Measurements from ENCODE around the gene CCT4. TPM values are rescaled to one million over a fixed set of nuclear protein-coding genes. Genes with fewer than 3 reads are reported as not detected.
A peak's percentile ranks its signal among the peaks of the same experiment; 100 is the strongest.
"Not testable (repeated sequence)": the region's sequence is repeated elsewhere in the genome, so short reads cannot be mapped to it uniquely, and the experiment has no call there.

Gene CCT4
- total RNA-seq, 1 experiment from 2014 or later = 412 TPM

- in situ Hi-C loops (cut with HindIII; ENCODE audit: low sequenced_read_pairs) = no loop called here
- DNase-seq (ENCODE audit: low spot score) = no peak
These were observed 2.4 kb downstream of the CCT4 start for GRCh38 chr2:61885896-61886603.

- DNase-seq (ENCODE audit: low spot score) = no peak
- in situ Hi-C loops (cut with HindIII; ENCODE audit: low sequenced_read_pairs) = no loop called here
These were observed 5.6 kb downstream of the CCT4 start for GRCh38 chr2:61882850-61883249.

- DNase-seq (ENCODE audit: low spot score); in situ Hi-C loops (cut with HindIII; ENCODE audit: low sequenced_read_pairs): not testable (repeated sequence)
These were observed 9.1 kb downstream of the CCT4 start for GRCh38 chr2:61879351-61879750.

- in situ Hi-C loops (cut with HindIII; ENCODE audit: low sequenced_read_pairs) = no loop called here
- DNase-seq (ENCODE audit: low spot score) = no peak
These were observed 9.7 kb downstream of the CCT4 start for GRCh38 chr2:61878761-61879160.

GRCh38 chr2:61877571-61878245, 10.7 kb downstream of the CCT4 start:
- no peak for DNase-seq (ENCODE audit: low spot score)
- in situ Hi-C loops (cut with HindIII; ENCODE audit: low sequenced_read_pairs) = no loop called here

- in situ Hi-C loops (cut with HindIII; ENCODE audit: low sequenced_read_pairs) = no loop called here
- no peak for DNase-seq (ENCODE audit: low spot score)
These were observed 12.1 kb downstream of the CCT4 start for GRCh38 chr2:61876400-61876799.

- DNase-seq (ENCODE audit: low spot score); in situ Hi-C loops (cut with HindIII; ENCODE audit: low sequenced_read_pairs): not testable (repeated sequence)
These were observed 21.9 kb downstream of the CCT4 start for GRCh38 chr2:61866482-61867089.

- in situ Hi-C loops (cut with HindIII; ENCODE audit: low sequenced_read_pairs) = no loop called here
- no peak for DNase-seq (ENCODE audit: low spot score)
These were observed 26.4 kb downstream of the CCT4 start for GRCh38 chr2:61862085-61862484.

- no peak for DNase-seq (ENCODE audit: low spot score)
- in situ Hi-C loops (cut with HindIII; ENCODE audit: low sequenced_read_pairs) = no loop called here
These were observed 31.2 kb downstream of the CCT4 start for GRCh38 chr2:61857224-61857623.

GRCh38 chr2:61855318-61855613, 33.2 kb downstream of the CCT4 start:
- in situ Hi-C loops (cut with HindIII; ENCODE audit: low sequenced_read_pairs) = no loop called here
- no peak for DNase-seq (ENCODE audit: low spot score)

- peak; percentile 100 for DNase-seq (ENCODE audit: low spot score)
- in situ Hi-C loops (cut with HindIII; ENCODE audit: low sequenced_read_pairs) = no loop called here
These were observed 33.7 kb downstream of the CCT4 start for GRCh38 chr2:61854564-61855317.

- peak; percentile 90 for DNase-seq (ENCODE audit: low spot score)
- in situ Hi-C loops (cut with HindIII; ENCODE audit: low sequenced_read_pairs) = no loop called here
These were observed 34.5 kb downstream of the CCT4 start, which contains the start of gene FAM161A for GRCh38 chr2:61853847-61854563. TSS of gene FAM161A (minus strand) at chr2:61854060. CDS start at chr2:61854041, 19 bp downstream.

GRCh38 chr2:61853086-61853846, 35.2 kb downstream of the CCT4 start:
- in situ Hi-C loops (cut with HindIII; ENCODE audit: low sequenced_read_pairs) = no loop called here
- DNase-seq (ENCODE audit: low spot score) = peak; percentile 61

- in situ Hi-C loops (cut with HindIII; ENCODE audit: low sequenced_read_pairs); DNase-seq (ENCODE audit: low spot score): not testable (repeated sequence)
These were observed 37.2 kb downstream of the CCT4 start for GRCh38 chr2:61851270-61851669.

GRCh38 chr2:61845320-61845719, 43.1 kb downstream of the CCT4 start:
- no peak for DNase-seq (ENCODE audit: low spot score)
- in situ Hi-C loops (cut with HindIII; ENCODE audit: low sequenced_read_pairs) = no loop called here

- in situ Hi-C loops (cut with HindIII; ENCODE audit: low sequenced_read_pairs) = no loop called here
These were observed 47.2 kb downstream of the CCT4 start for GRCh38 chr2:61841286-61841685.

GRCh38 chr2:61834893-61835292, 53.6 kb downstream of the CCT4 start:
- in situ Hi-C loops (cut with HindIII; ENCODE audit: low sequenced_read_pairs) = no loop called here
- DNase-seq (ENCODE audit: low spot score) = no peak

More at GRCh38 chr2:61841286-61841685, 47.2 kb downstream of the CCT4 start:
- no peak for DNase-seq (ENCODE audit: low spot score)

- DNase-seq (ENCODE audit: low spot score) = no peak
These were observed 54.5 kb downstream of the CCT4 start for GRCh38 chr2:61833971-61834370.

More at GRCh38 chr2:61833971-61834370, 54.5 kb downstream of the CCT4 start:
- in situ Hi-C loops (cut with HindIII; ENCODE audit: low sequenced_read_pairs) = no loop called here

Data from G401 (cell line).